CD4-positive, alpha-beta T cell treated with Interleukin-2 at 100 ng/mL for 4 hours (primary cell): ENCODE measurements around the gene ELN.

Experiments used
- DNase-seq: peaks from one replicate; pipeline ENCODE4 v3.0.0-alpha.2; 2020; ENCODE audit warnings: low spot score

ELN gene

GRCh38 chr7:74061840-74062539 lies 34.0 kb downstream of the ELN start:
- peak; percentile 84 for DNase-seq

- DNase-seq, result no peak
Measured at GRCh38 chr7:74063223-74063641, 35.3 kb downstream of the ELN start.

- DNase-seq, result no peak
Measured at GRCh38 chr7:74063646-74064045, 35.7 kb downstream of the ELN start.

GRCh38 chr7:74064696-74065095 lies 36.7 kb downstream of the ELN start:
- DNase-seq, result no peak

DNA sequence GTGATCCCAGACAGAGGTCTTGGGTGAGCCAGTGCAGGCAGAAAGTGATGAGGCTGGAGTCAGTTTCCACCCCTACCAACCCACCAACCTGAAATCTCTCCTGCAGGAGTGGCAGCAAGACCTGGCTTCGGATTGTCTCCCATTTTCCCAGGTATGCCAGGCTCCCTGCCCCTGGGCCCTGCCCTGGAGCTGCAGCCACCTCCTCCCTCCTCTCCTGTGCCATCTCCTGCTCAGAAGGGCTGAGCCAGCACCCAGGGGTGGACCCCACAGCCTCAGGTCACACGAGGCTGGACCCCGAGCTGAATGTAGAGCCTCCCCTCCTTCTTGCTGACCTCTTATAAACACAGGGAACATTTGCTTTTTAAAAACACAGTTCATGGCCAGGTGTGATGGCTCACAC lies 38.7 kb downstream of the ELN start:
- DNase-seq, result no peak

GRCh38 chr7:74068378-74069085 lies 40.6 kb downstream of the ELN start:
- DNase-seq, result no peak

DNA sequence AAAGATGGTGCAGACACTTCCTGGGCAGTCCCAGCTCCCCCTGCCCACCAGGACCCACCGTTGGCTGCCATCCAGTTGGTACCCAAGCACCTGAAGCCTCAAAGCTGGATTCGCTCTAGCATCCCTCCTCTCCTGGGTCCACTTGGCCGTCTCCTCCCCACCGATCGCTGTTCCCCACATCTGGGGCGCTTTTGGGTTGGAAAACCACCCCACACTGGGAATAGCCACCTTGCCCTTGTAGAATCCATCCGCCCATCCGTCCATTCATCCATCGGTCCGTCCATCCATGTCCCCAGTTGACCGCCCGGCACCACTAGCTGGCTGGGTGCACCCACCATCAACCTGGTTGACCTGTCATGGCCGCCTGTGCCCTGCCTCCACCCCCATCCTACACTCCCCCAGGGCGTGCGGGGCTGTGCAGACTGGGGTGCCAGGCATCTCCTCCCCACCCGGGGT lies 41.1 kb downstream of the ELN start:
- DNase-seq, result no peak

GRCh38 chr7:74069790-74070618 lies 42.0 kb downstream of the ELN start:
- DNase-seq, result no peak

DNA sequence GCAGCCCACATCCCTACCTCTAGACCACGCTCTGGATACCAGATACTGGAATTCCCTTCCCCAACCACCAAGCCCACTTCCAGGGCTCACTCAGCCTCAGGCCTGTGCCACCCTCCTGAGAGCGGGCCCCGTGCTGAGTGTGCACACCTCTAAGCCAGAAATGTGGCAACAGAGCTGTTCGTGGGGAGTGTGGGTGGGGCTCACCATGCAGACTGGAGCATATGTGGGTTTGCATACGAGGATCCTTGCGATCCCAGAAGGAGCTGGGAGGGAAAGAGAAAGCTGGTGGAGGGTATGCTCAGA lies 42.6 kb downstream of the ELN start:
- no peak for DNase-seq

GRCh38 chr7:74071121-74071520 lies 43.1 kb downstream of the ELN start:
- no peak for DNase-seq

DNA sequence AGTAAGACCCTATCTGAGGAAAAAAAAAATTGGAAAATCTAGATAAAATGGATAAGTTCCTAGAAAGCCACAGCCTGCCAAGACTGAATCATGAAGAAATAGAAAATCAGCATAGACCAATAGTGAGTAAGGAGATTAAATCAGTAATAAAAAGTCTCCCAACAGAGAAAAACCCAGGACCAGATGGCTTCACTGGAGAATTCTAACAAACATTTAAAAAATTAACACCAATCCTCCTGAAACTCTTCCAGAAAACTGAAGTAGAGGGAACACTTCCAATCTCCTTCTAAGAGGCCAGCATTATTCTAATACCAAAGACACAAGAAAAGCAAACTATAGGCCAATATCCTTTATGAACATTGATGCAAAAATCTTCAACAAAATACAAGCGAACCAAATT lies 46.8 kb downstream of the ELN start:
- DNase-seq, result no peak

DNA sequence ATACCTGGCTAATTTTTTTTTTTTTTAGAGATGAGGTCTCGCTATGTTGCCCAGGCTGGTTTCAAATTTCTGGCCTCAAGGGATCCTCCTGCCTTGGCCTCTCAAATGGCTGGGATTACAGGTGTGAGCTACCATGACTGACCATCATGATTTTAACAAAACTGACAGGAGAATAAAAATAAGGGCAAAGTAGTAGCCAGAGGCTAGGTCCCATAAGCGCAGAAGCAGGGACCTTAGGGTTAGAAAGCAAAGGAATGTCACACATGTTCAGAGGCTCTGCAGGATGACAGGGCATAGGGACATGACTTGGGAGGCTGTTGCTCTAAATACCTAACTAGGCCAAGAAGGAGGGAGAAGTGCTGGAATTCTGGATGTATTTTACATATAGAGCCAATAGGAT lies 50.5 kb downstream of the ELN start:
- DNase-seq, result no peak

DNA sequence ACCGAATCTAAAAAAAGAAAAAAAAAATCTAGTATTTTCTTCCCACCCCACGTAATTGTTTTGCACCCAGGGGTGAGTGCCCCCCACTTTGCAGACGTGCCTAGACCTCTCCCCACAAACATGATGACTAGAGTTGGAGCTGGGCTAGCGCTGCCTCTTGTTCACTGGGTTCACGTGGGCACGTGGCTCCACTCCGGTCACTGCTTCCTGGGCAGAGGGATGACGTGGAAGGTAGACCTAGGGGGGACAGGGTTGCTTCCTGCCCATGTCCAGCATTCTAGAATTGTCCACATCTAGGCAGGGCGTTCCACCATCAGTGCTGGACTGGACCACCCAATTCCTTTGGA lies 54.8 kb downstream of the ELN start:
- DNase-seq, result no peak

GRCh38 chr7:74083117-74083876 lies 55.3 kb downstream of the ELN start, which contains the start of gene LIMK1:
TSS of gene LIMK1 (plus strand) at chr7:74083804. CDS start at chr7:74083991, 187 bp downstream.
- peak; percentile 81 for DNase-seq

DNA sequence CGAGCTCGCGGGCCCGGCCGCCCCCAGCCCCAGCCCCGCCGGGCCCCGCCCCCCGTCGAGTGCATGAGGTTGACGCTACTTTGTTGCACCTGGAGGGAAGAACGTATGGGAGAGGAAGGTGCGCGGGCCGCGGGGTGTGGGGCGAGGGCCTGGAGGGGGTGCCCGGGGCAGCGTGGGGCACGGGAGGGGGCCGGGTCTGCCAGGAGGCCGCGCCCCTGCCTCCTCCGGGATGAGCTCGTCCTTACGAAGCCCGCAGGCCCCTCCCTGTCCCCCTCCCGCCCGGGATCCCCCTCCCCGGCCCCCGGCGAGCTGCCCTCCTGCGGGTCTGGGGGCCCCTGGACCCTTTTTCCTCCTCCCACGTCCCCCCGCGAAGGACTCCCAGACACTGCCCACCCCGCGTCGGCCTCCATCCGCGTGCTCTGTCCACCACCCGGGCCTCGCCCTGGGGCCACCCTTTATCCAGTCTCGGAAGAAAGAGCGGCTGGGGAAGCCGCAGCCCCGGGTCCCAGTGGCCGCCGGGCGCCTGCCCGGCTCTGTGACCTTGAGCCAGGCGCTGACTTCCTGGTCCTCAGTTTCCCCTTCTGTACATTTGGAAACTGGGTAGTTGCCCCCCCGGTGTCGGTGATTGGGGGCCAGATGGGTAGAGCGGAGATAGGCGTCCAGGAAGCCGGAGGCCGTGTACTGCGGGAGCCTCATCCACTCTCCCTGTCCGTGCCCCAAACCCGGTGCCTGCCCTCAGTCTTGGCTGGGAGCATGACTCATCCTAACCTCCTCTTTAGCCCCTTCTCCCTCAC lies 56.2 kb downstream of the ELN start:
- DNase-seq, result peak; percentile 27

- no peak for DNase-seq
Measured at GRCh38 chr7:74084722-74085578, 57.0 kb downstream of the ELN start.

DNA sequence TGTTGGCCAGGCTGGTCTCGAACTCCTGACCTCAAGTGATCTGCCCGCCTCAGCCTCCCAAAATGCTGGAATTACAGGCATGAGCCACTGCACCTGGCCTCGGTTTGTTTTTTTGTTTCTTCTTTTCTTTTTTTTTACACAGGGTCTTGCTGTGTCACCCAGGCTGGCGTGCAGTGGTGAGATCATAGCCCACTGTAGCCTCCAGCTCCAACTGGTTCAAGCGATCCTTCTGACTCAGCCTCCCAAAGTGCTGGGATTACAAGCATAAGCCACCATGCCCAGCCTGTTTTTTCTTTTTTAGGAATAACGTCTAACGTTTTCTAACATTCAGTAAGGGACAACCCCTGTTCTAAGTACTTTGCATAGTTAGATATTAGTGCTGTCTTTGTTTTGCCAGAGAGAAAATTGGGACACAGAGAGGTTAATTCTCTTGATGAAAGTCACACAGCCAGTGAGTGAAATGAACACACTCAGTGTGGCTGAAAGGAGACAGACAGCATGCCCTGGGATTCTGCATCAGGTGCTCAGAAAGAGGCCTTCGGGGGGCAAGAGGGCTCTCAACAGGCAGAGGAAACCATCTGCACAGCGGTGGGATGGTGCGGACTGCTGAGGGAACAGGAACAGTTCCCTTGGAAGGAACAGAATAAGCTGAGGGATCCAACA lies 59.9 kb downstream of the ELN start:
- DNase-seq, result no peak

GRCh38 chr7:74092321-74092963 lies 64.5 kb downstream of the ELN start:
- no peak for DNase-seq

GRCh38 chr7:74092964-74093471 lies 65.0 kb downstream of the ELN start:
- no peak for DNase-seq
